ACC112 (cell line): Measurements from ENCODE around the gene ANXA11.
A peak's percentile ranks its signal among the peaks of the same experiment; 100 is the strongest.

Experiments used
- H2AFZ ChIP-seq: fragments of 200-600 bp; sonication (generic); one replicate; pipeline ENCODE4 v1.6.0; 2017; ENCODE audit warnings: antibody characterized with exemption, low read length; ENCODE audit not compliant: unreplicated experiment
- H3K27ac ChIP-seq: fragments of 200-600 bp; sonication (generic); 2 replicates; pipeline ENCODE4 v1.5.1; 2014; ENCODE audit warnings: low read depth, mild to moderate bottlenecking, antibody characterized with exemption, low read length, moderate library complexity
- H3K27me3 ChIP-seq: fragments of 200-600 bp; sonication (generic); 2 replicates; pipeline ENCODE4 v1.6.1; 2014; ENCODE audit warnings: mild to moderate bottlenecking, antibody characterized with exemption, low read length, moderate library complexity, mixed read lengths; ENCODE audit not compliant: insufficient read depth
- H3K36me3 ChIP-seq: fragments of 200-600 bp; sonication (generic); 2 replicates; pipeline ENCODE4 v1.6.1; 2016; ENCODE audit warnings: mild to moderate bottlenecking, antibody characterized with exemption, low read length, moderate library complexity, mixed read lengths; ENCODE audit not compliant: insufficient read depth
- H3K4me1 ChIP-seq: fragments of 200-600 bp; sonication (generic); one replicate; pipeline ENCODE4 v1.6.1; 2016; ENCODE audit warnings: low read length, mixed read lengths; ENCODE audit not compliant: insufficient read depth, unreplicated experiment, control insufficient read depth
- H3K4me3 ChIP-seq: fragments of 200-600 bp; sonication (generic); 2 replicates; pipeline ENCODE4 v1.5.1; 2014; ENCODE audit warnings: mild to moderate bottlenecking, low read depth, low read length
- H3K79me2 ChIP-seq: fragments of 200-600 bp; sonication (generic); one replicate; pipeline ENCODE4 v1.6.0; 2016; ENCODE audit warnings: low read length; ENCODE audit not compliant: control insufficient read depth, unreplicated experiment, insufficient read depth

ANXA11 gene

DNA sequence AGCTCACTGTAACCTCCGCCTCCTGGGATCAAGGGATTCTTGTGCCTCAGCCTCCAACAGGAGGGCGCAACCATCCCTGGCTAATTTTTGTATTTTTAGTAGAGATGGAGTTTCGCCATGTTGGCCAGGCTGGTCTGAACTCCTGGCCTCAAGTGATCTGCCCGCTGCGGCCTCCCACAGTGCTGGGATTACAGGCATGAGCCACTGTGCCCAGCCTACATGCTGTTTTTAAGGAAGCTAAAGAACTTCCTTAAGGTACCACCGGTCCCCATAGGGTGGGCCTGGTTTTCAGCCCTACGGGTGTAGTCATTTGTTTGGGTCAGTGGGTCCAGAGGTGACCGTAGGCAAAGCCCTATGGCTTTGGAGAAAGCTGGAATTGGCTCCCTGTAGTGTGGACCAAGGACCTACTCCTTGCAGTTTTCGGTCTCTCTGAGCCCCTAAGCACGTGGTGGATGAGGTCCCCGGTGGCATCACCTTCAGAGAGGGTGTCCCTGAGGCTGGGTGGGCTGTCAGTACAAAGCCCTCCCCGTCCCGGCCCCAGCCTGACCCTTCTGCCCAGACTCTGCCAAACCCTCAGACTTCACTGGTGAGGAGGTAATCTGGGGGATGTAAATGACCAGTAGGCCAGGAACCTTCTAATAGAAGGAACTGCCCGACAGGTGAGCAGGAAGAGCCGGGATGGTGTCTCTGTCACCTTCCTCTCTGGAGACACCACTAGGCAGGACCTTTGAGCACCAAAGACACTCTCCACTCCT lies 30.5 kb downstream of the ANXA11 start:
- H3K27me3 ChIP-seq: no peaks in the 10 kb centered on the region
- no peak overlapping the region for H2AFZ ChIP-seq
- H3K79me2 ChIP-seq: peaks cover 37% of the 10 kb centered on the region
- H3K4me3 ChIP-seq: no peak overlapping the region
- no peaks in the 10 kb centered on the region for H3K36me3 ChIP-seq
- H3K27ac ChIP-seq: no peak overlapping the region
- peaks cover 12% of the 10 kb centered on the region for H3K4me1 ChIP-seq

DNA sequence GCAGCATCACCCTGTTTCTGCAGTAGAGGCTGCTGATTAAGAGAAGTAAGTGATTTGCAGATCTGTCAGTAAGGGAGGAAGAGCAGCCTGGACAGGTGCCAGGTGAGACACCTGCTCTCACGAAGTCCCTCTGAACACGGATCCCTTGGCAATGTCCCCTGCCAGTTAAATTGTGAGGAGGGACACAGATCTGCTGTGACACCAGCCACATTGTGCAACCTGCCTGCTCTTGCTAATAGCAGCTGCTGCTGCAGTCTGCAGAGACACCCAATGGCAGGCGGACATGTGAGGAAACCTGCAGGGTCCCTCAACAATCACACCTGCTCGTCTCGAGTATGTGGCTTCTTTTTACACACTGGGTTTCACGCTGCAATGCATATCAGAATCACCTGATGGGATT lies 31.9 kb downstream of the ANXA11 start:
- H3K79me2 ChIP-seq: peaks cover 24% of the 10 kb centered on the region

DNA sequence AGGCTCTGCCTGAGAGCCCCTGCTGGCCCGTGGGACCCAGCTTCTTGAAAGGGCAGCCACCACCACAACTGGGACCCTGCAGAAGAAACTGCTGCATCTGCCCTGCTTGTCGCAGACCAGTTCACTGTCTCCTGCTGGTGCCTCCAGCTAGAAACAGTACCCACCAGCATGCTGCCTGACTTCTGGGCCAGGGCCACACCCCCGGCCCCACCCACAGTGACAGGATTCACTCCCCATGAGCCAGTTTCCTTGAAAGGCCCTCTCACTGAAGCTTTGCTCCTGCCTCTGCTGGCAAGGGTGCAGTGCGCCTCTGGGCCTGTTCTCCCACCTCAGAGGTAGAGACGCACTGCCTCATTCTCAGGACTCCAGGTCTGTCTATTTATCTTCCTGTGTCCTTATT lies 32.4 kb downstream of the ANXA11 start:
- Histone ChIP-seq H3K36me3 (no peaks in the 10 kb centered on the region), H3K27ac (no peak overlapping the region), H3K4me1 (peaks cover 6% of the 10 kb centered on the region), H3K79me2 (peaks cover 20% of the 10 kb centered on the region), H2AFZ (no peak overlapping the region), H3K27me3 (no peaks in the 10 kb centered on the region), H3K4me3 (no peak overlapping the region)

More for the DNA sequence above, 31.9 kb downstream of the ANXA11 start:
- Histone ChIP-seq H3K4me3 (no peak overlapping the region), H3K27ac (no peak overlapping the region), H3K4me1 (peaks cover 12% of the 10 kb centered on the region), H3K36me3 (no peaks in the 10 kb centered on the region), H2AFZ (no peak overlapping the region), H3K27me3 (no peaks in the 10 kb centered on the region)

DNA sequence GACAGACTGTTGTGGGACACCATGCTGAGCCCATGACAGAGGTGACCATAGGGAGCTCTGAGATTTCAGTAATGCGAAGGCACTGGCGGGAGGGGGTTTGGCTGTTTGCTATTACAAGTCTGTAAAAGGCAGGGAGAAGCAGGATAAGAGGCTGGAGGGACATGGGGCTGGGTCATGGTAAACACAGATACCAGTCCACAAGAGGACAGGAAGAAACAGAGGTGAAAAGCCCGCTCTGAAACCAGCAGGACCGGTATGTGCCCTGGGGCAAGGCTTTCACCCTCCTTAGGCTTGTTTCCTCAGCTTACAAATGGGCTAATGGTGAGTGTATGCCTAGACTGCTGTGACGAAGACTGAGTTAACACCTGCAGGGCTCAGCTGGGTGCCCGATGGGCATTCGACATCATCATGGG lies 34.1 kb downstream of the ANXA11 start:
- no peak overlapping the region for H2AFZ ChIP-seq
- H3K27me3 ChIP-seq: no peaks in the 10 kb centered on the region
- H3K79me2 ChIP-seq: peaks cover 10% of the 10 kb centered on the region
- peaks cover 9% of the 10 kb centered on the region for H3K4me1 ChIP-seq
- no peak overlapping the region for H3K4me3 ChIP-seq
- H3K27ac ChIP-seq: no peak overlapping the region
- H3K36me3 ChIP-seq: no peaks in the 10 kb centered on the region

DNA sequence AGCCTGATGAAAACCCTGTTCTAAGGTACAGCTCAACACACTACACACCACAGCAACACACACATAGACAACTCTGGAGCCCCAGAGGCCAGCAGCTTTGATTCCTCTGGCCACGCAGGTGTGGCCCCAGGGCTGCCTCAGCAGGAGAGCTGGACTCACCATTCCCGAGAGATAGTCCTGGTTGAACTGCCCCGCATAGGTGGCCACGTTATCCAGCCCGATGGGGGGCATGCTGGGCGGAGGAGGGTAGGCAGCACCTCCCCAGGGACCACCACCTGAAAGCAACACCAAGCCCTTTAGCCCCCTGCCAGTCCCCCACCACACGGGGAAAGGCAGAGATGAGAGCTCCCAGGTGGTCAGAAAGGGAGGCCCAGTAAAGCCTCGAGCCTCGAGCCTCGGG lies 34.7 kb downstream of the ANXA11 start:
- no peak overlapping the region for H3K27ac ChIP-seq
- H3K4me3 ChIP-seq: no peak overlapping the region
- no peaks in the 10 kb centered on the region for H3K36me3 ChIP-seq
- no peaks in the 10 kb centered on the region for H3K27me3 ChIP-seq
- H2AFZ ChIP-seq: no peak overlapping the region
- H3K79me2 ChIP-seq: peaks cover 7% of the 10 kb centered on the region
- H3K4me1 ChIP-seq: peaks cover 15% of the 10 kb centered on the region

DNA sequence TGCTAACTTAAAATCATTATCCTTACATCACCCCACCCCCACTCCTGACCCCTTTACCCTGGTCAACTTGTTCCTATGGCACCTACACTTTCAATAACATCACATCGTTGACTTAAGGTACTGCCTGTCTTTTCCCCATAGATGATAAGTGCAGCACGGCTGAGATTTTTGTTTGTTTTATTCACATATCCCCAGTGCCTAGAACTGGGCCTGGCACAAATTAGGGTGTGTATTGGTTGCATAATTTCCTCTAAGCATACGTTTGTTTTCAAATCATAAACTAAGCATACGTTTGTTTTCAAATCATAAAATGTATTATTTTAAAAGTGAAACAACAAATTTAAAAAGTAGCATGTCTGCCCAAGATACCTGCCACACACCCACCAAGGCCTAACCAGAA lies 35.3 kb downstream of the ANXA11 start:
- H3K4me3 ChIP-seq: no peak overlapping the region
- H3K36me3 ChIP-seq: no peaks in the 10 kb centered on the region
- peaks cover 21% of the 10 kb centered on the region for H3K4me1 ChIP-seq
- no peaks in the 10 kb centered on the region for H3K27me3 ChIP-seq
- H3K27ac ChIP-seq: no peak overlapping the region
- peaks cover 6% of the 10 kb centered on the region for H3K79me2 ChIP-seq
- H2AFZ ChIP-seq: no peak overlapping the region

DNA sequence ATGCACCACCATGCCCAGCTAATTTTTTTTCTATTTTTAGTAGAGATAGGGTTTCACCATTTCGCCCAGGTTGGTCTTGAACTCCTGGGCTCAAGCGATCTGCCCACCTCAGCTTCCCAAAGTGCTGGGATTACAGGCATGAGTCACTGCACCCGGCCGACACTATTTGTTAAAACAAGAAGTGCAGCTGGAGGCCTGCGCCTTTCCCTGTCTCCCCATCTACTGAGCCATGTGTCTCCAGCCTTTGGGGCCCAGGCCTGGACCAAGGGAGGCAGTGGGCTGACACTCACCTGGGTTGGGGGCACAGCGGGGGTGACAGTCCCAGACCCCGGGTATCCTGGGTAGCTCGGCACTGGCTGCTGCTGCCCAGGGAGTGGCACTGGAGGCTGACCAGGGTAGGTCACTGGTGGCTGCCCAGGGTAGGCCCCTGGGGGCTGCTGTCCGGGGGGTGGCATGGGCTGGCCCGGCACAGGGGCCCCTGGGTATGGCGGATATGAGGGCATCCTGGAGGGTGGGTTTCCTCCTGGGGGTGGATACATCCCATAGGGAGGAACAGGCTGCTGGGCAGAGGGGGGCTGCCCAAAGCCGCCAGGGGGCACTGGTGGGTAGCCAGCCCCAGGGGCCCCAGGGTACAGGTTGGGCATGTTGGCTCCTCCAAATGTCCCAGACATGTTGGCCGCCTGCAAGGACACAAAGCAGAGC lies 36.5 kb downstream of the ANXA11 start:
- no peaks in the 10 kb centered on the region; the same call in 1 of the 2 replicates for H3K36me3 ChIP-seq
- H3K4me1 ChIP-seq: peaks cover 33% of the 10 kb centered on the region
- H3K4me3 ChIP-seq: no peak overlapping the region
- H3K27me3 ChIP-seq: no peaks in the 10 kb centered on the region
- H3K79me2 ChIP-seq: peaks cover 6% of the 10 kb centered on the region
- H3K27ac ChIP-seq: no peak overlapping the region
- H2AFZ ChIP-seq: no peak overlapping the region

DNA sequence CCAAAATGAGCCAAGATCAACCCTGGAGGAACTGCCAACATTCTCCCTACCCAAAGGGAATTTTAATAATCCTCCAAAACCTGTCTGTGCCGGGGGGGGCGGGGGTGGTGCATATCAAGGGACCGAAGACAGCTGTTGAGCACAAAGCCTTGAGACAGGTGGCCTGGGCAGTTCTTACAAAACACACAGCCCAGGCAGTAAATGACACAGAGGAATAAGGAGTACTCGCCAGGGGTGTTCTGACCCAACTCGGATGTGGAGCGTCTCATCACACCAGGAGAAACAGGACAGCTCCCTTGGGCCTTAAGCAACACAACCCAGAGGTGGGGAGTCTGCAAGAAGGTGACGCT lies 37.2 kb downstream of the ANXA11 start:
- H3K36me3 ChIP-seq: peaks cover under 1% of the 10 kb centered on the region; the same call in 1 of the 2 replicates
- H3K4me1 ChIP-seq: peaks cover 40% of the 10 kb centered on the region
- H2AFZ ChIP-seq: no peak overlapping the region
- H3K27ac ChIP-seq: no peak overlapping the region
- H3K27me3 ChIP-seq: no peaks in the 10 kb centered on the region
- peaks cover 6% of the 10 kb centered on the region for H3K79me2 ChIP-seq
- no peak overlapping the region for H3K4me3 ChIP-seq

DNA sequence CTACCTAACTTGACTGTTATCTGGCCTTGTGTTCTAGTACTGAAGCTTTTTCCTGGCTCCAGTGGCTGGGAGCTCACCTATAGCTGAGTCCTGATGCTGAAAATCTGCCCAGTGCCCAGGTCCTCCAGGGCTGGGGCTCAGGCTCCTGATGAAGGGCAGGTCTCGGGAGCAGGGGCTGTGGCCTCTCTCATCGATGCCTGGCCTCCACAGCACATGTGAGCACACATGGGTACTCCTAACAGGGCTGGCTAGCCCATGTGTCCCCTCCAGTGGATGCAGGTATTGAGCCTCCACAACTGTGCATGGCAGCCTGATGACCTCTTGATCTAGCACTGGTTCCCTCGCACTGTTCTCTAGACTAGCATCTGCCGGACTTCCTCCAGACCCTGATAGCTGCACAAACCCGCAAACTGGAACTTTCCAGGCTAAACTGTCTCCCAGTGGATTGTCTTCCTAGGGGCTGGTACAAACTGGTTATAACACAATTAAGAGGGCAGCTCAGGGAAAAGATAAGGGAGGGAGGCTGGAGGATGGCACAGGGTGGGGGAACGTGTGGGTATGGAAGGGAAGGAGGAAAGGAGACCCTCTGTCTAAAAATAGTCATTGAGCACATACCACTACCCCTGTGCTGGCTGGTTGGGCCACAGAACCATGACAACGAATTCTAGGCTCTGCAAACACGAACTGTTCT lies 37.7 kb downstream of the ANXA11 start:
- Histone ChIP-seq H3K36me3 (peaks cover 5% of the 10 kb centered on the region), H3K27ac (no peak overlapping the region), H3K79me2 (peaks cover 6% of the 10 kb centered on the region), H3K27me3 (no peaks in the 10 kb centered on the region), H2AFZ (no peak overlapping the region), H3K4me3 (no peak overlapping the region), H3K4me1 (peaks cover 45% of the 10 kb centered on the region)

DNA sequence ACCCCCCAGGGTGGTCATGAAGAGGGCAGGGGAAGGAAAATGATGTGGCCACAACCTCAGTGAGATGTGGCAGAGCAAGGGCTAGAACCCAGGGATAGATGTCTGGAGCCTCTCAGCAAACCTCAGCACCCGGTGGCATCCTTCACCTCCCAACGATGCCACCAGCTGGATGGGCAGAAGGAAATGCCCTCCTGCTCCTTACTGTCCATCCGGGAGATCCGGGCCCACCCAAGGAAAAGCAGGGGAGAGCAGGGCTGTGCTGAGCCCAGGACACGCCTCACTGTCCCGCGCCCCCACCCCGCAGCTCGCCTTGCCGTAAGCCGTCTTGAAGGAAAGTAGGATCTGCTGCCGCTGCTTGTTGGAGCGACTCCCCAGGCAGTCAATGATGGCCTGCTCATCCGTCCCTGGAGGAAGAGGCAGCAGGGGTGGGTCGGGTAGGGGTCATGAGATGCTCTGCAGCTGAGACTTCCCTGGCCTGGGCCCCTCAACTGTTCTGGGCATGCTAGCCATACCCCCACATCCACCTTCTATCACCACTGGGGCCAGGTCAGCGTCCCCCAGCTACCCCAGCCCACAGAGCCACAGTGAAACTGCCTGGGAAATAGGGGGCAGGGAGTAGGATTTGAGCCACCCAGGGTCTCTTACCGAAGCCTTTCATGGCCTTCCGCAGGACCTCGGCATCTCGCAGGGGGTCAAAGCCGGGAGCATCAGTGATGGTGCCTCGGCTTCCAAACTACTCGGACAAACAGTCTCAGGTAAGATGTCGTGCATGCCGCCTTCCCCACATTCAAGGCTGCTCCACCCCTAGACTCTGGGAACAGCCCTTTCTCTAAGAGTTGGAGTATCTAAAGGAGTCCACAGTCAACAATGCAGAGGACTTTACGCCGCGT lies 38.5 kb downstream of the ANXA11 start:
- H3K36me3 ChIP-seq: peaks cover 13% of the 10 kb centered on the region
- no peaks in the 10 kb centered on the region for H3K27me3 ChIP-seq
- H3K79me2 ChIP-seq: peaks cover 6% of the 10 kb centered on the region
- H3K4me1 ChIP-seq: peaks cover 45% of the 10 kb centered on the region
- no peak overlapping the region for H2AFZ ChIP-seq
- H3K4me3 ChIP-seq: no peak overlapping the region
- H3K27ac ChIP-seq: peak overlapping the region; percentile 78
